ENCODE measurements around the gene DMRTC1B. TPM values are rescaled to one million over a fixed set of nuclear protein-coding genes. Genes with fewer than 3 reads are reported as not detected.
"Not testable (repeated sequence)": the region's sequence is repeated elsewhere in the genome, so short reads cannot be mapped to it uniquely, and the experiment has no call there.

Gene DMRTC1B
- total and polyA plus RNA-seq, 11 donors: 0.57 TPM; not detected in 10

GRCh38 chrX:72782560-72782959, 5.9 kb downstream of the DMRTC1B start, which contains the start of gene FAM236B:
Gene FAM236B (minus strand): TSS chrX:72782660. CDS start chrX:72782560, 100 bp downstream.
- ATAC-seq; DNase-seq; intact Hi-C loops (cut with DNase I); H3K36me3 ChIP-seq; H3K4me1 ChIP-seq; H3K9me3 ChIP-seq; H3K27me3 ChIP-seq; H3K4me3 ChIP-seq; H3K27ac ChIP-seq: not testable (repeated sequence)
- WGBS, 4 donors: no CpG with 5 or more reads among the region's 15 CpGs

DNA sequence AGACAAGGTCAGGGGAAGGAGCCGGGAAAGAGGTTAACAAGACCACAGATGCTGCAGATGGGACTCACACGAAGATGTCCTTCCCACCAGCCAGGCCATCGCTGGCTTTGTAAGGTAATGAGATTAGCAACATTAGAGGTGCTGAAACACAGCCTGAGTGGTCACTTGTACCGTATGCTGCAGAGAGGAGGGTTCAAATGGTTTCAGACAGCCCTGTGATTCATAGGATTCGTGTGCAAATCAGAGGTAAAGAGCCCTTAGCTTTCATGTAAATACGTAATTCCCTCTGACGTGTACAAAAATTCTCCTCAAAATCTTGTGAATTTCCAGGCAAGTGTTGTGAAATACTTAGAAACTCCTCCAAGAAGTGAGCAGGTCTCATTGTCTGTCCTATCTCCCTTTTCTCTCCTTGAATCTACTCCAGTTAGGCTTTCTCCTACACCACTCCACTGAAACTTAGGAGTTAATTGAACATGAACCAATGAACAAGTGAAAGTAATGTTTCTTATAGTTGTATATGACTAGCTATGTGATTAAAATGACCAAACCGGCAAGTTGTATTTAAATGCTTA, 6.8 kb downstream of the DMRTC1B start:
- ATAC-seq, H3K36me3 ChIP-seq: not testable (repeated sequence)
- no CpG with 5 or more reads among the region's 8 CpGs for WGBS, 4 donors

GRCh38 chrX:72783964-72784363, 7.3 kb downstream of the DMRTC1B start:
- WGBS, 4 donors: no CpG with 5 or more reads among the region's 6 CpGs

More for the DNA sequence above, 6.8 kb downstream of the DMRTC1B start:
- DNase-seq; H3K27me3 ChIP-seq; H3K4me1 ChIP-seq; H3K4me3 ChIP-seq; H3K9me3 ChIP-seq; H3K27ac ChIP-seq; intact Hi-C loops (cut with DNase I): not testable (repeated sequence)

DNA sequence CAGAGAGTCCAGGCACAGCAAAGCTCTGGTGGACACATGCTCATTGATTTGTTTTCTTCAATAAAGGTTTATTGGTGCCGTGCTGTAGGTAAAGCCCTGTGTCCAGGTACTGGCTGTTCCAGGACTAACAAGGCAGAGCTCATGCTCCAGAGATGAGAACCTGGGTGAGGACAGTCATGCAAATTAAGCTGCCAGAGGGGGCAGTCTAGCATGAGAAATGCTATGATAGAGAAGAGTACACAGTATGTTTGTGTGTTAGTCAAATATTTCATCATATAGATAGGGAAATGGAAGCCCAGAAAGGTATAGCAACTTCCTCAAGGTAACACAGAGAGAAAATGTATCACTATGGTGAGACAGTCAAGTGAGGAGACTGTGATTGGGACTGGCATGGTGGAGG, 11.5 kb downstream of the DMRTC1B start:
- H3K9me3 ChIP-seq; DNase-seq; intact Hi-C loops (cut with DNase I); H3K4me1 ChIP-seq; H3K27me3 ChIP-seq; H3K4me3 ChIP-seq; ATAC-seq; H3K36me3 ChIP-seq; H3K27ac ChIP-seq: not testable (repeated sequence)
- no CpG with 5 or more reads among the region's 1 CpG for WGBS, 4 donors

More at GRCh38 chrX:72783964-72784363, 7.3 kb downstream of the DMRTC1B start:
- H3K9me3 ChIP-seq; intact Hi-C loops (cut with DNase I); H3K4me1 ChIP-seq; DNase-seq; H3K4me3 ChIP-seq; H3K27ac ChIP-seq; H3K27me3 ChIP-seq; ATAC-seq; H3K36me3 ChIP-seq: not testable (repeated sequence)

DNA sequence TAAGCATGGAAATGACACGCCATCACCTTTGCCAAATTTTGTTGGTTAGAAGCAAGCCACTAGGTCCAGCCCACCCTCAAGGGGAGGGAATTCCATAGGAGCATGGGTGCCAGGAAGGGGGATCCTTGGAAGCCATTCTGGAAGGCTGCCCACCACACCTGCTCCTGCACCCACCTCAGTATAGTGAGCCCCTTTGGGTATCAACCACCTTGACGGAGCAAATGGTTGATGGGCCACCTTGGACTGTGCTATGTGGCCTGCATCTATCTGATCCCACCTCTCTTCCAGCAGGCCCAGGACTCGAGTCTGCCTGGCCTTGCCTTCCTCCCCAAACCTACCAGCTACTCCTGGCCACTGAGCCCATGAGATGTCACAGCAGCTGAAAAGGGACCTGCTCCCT, 13.7 kb downstream of the DMRTC1B start:
- H3K27ac ChIP-seq; intact Hi-C loops (cut with DNase I): not testable (repeated sequence)

GRCh38 chrX:72808110-72808509, 31.4 kb downstream of the DMRTC1B start, which contains the start of gene FAM236D:
Gene FAM236D (minus strand): TSS chrX:72808210. CDS start chrX:72808110, 100 bp downstream.
- H3K4me1 ChIP-seq; H3K27ac ChIP-seq; DNase-seq; H3K36me3 ChIP-seq; H3K9me3 ChIP-seq; H3K4me3 ChIP-seq; H3K27me3 ChIP-seq; intact Hi-C loops (cut with DNase I); ATAC-seq: not testable (repeated sequence)
- no CpG with 5 or more reads among the region's 13 CpGs for WGBS, 4 donors

More for the DNA sequence above, 13.7 kb downstream of the DMRTC1B start:
- WGBS, 4 donors: 60 to 100% (median 87%) methylated on average over 1 of the region's 3 CpGs
- ATAC-seq (peak in 1 of 4 donors; percentile 31), DNase-seq (peak in 1 of 5 donors; percentile 3)
- H3K27me3 ChIP-seq, H3K4me3 ChIP-seq, H3K36me3 ChIP-seq, H3K4me1 ChIP-seq, H3K9me3 ChIP-seq: not testable (repeated sequence)

GRCh38 chrX:72830701-72831100, 54.0 kb downstream of the DMRTC1B start:
- H3K27me3 ChIP-seq; H3K36me3 ChIP-seq; H3K4me3 ChIP-seq; H3K4me1 ChIP-seq; H3K27ac ChIP-seq; H3K9me3 ChIP-seq; intact Hi-C loops (cut with DNase I); ATAC-seq; DNase-seq: not testable (repeated sequence)
- no CpG with 5 or more reads among the region's 13 CpGs for WGBS, 4 donors

GRCh38 chrX:72837532-72837931, 60.8 kb downstream of the DMRTC1B start:
- H3K27ac ChIP-seq; H3K9me3 ChIP-seq; ATAC-seq; intact Hi-C loops (cut with DNase I); H3K4me3 ChIP-seq; H3K27me3 ChIP-seq; DNase-seq; H3K4me1 ChIP-seq; H3K36me3 ChIP-seq: not testable (repeated sequence)
- no CpG with 5 or more reads among the region's 2 CpGs for WGBS, 4 donors

DNA sequence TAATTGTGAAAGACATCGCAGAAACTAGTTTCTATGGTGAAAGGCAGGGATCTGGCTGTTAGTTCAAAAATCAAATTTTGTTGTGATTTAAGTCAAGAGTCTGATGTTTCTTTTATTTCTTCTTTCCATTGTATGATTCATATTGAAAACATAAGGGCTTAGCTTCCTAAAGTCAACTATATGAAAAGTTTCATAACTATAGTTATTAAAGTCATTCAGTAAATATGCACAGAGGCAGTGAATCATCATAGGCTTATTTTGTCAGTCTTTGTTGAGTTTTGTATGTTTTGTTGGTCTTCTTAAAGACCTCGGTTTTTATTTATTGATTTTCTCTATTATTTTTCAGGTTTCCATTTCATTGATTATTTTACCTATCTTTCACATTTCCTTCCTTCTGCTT, 106.2 kb downstream of the DMRTC1B start:
- ATAC-seq; DNase-seq; H3K4me1 ChIP-seq; H3K27me3 ChIP-seq; intact Hi-C loops (cut with DNase I); H3K36me3 ChIP-seq; H3K27ac ChIP-seq; H3K9me3 ChIP-seq; H3K4me3 ChIP-seq: not testable (repeated sequence)
- no CpG with 5 or more reads among the region's 2 CpGs for WGBS, 4 donors

DNA sequence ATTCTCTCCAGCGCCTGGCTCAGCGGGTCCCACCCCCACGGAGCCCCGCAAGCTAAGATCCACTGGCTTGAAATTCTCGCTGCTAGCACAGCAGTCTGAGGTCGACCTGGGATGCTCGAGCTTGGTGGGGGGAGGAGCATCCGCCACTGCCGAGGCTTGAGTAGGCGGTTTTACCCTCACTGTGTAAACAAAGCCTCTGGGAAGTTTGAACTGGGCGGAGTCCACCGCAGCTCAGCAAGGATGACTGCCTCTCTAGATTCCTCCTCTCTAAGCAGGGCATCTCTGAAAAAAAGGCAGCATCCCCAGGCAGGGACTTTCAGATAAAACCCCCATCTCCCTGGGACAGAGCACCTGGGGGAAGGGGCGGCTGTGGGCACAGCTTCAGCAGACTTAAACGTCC, 113.0 kb downstream of the DMRTC1B start:
- DNase-seq; H3K4me3 ChIP-seq; ATAC-seq; intact Hi-C loops (cut with DNase I); H3K27me3 ChIP-seq; H3K4me1 ChIP-seq; H3K36me3 ChIP-seq; H3K9me3 ChIP-seq; H3K27ac ChIP-seq: not testable (repeated sequence)
- WGBS, 4 donors: no CpG with 5 or more reads among the region's 14 CpGs

All from heart left ventricle (tissue), 16 donors.